Measurements from ENCODE around the gene KRTAP9-2.

- no peak for TF ChIP-seq CTCF (IDR thresholded peaks at IDR 0.05; ENCODE audit: poor library complexity)
- no peak for TF ChIP-seq EZH2 (IDR thresholded peaks at IDR 0.05; ENCODE audit: borderline replicate concordance)
Measured at GRCh38 chr17:41177727-41178271, 48.6 kb upstream of the KRTAP9-2 start, which contains the start of gene KRTAP4-2.

Measured in hepatocyte (in vitro differentiated cells).